ENCODE measurements around the gene DAW1.
"Not testable (repeated sequence)": the region's sequence is repeated elsewhere in the genome, so short reads cannot be mapped to it uniquely, and the experiment has no call there.

The DAW1 gene

GRCh38 chr2:227871375-227871791 lies at the start of gene DAW1:
Gene DAW1, plus strand, starts transcription at chr2:227871631. Its CDS starts 59 bp downstream, at chr2:227871690.
- in situ Hi-C loops (cut with MboI; ENCODE audit: low sequenced_read_pairs) = no loop called here

GRCh38 chr2:227822416-227823003 lies 48.9 kb upstream of the DAW1 start:
- in situ Hi-C loops (cut with MboI; ENCODE audit: low sequenced_read_pairs) = no loop called here

- in situ Hi-C loops (cut with MboI; ENCODE audit: low sequenced_read_pairs) = no loop called here
These were observed 47.5 kb upstream of the DAW1 start for GRCh38 chr2:227823922-227824321.

GRCh38 chr2:227824711-227825110 lies 46.7 kb upstream of the DAW1 start:
- in situ Hi-C loops (cut with MboI; ENCODE audit: low sequenced_read_pairs) = no loop called here

GRCh38 chr2:227826019-227826521 lies 45.4 kb upstream of the DAW1 start:
- in situ Hi-C loops (cut with MboI; ENCODE audit: low sequenced_read_pairs) = no loop called here

- in situ Hi-C loops (cut with MboI; ENCODE audit: low sequenced_read_pairs) = no loop called here
These were observed 44.9 kb upstream of the DAW1 start for GRCh38 chr2:227826563-227826962.

GRCh38 chr2:227827143-227827542 lies 44.3 kb upstream of the DAW1 start:
- in situ Hi-C loops (cut with MboI; ENCODE audit: low sequenced_read_pairs) = no loop called here

- in situ Hi-C loops (cut with MboI; ENCODE audit: low sequenced_read_pairs) = no loop called here
These were observed 42.9 kb upstream of the DAW1 start for GRCh38 chr2:227828477-227828912.

GRCh38 chr2:227829337-227829736 lies 42.1 kb upstream of the DAW1 start:
- in situ Hi-C loops (cut with MboI; ENCODE audit: low sequenced_read_pairs) = no loop called here

GRCh38 chr2:227834423-227834822 lies 37.0 kb upstream of the DAW1 start:
- in situ Hi-C loops (cut with MboI; ENCODE audit: low sequenced_read_pairs) = no loop called here

- in situ Hi-C loops (cut with MboI; ENCODE audit: low sequenced_read_pairs) = no loop called here
These were observed 36.3 kb upstream of the DAW1 start for GRCh38 chr2:227834916-227835650.

- in situ Hi-C loops (cut with MboI; ENCODE audit: low sequenced_read_pairs) = not testable (repeated sequence)
These were observed 31.9 kb upstream of the DAW1 start for GRCh38 chr2:227839339-227840129.

GRCh38 chr2:227846831-227847230 lies 24.6 kb upstream of the DAW1 start:
- in situ Hi-C loops (cut with MboI; ENCODE audit: low sequenced_read_pairs) = no loop called here

- in situ Hi-C loops (cut with MboI; ENCODE audit: low sequenced_read_pairs) = no loop called here
These were observed 23.3 kb upstream of the DAW1 start for GRCh38 chr2:227848146-227848545.

- in situ Hi-C loops (cut with MboI; ENCODE audit: low sequenced_read_pairs) = no loop called here
These were observed 22.8 kb upstream of the DAW1 start for GRCh38 chr2:227848586-227848985.

- in situ Hi-C loops (cut with MboI; ENCODE audit: low sequenced_read_pairs) = no loop called here
These were observed 21.5 kb upstream of the DAW1 start for GRCh38 chr2:227849906-227850305.

GRCh38 chr2:227853204-227853629 lies 18.2 kb upstream of the DAW1 start:
- in situ Hi-C loops (cut with MboI; ENCODE audit: low sequenced_read_pairs) = no loop called here

GRCh38 chr2:227853765-227854271 lies 17.6 kb upstream of the DAW1 start:
- in situ Hi-C loops (cut with MboI; ENCODE audit: low sequenced_read_pairs) = no loop called here

- in situ Hi-C loops (cut with MboI; ENCODE audit: low sequenced_read_pairs) = no loop called here
These were observed 16.0 kb upstream of the DAW1 start for GRCh38 chr2:227855440-227855839.

- in situ Hi-C loops (cut with MboI; ENCODE audit: low sequenced_read_pairs) = no loop called here
These were observed 14.7 kb upstream of the DAW1 start for GRCh38 chr2:227856697-227857096.

- in situ Hi-C loops (cut with MboI; ENCODE audit: low sequenced_read_pairs) = no loop called here
These were observed 11.2 kb upstream of the DAW1 start for GRCh38 chr2:227860221-227860641.
